M059J (cell line): ENCODE results near the gene NACC2. TPM values are rescaled to one million over a fixed set of nuclear protein-coding genes. Genes with fewer than 3 reads are reported as not detected.

Experiments used
- DNase-seq: peaks from one replicate; pipeline ENCODE4 v3.0.0-alpha.2; 2012; ENCODE audit warnings: low read depth
- total RNA-seq: library from RNA; depleted of rRNA; stranded (reverse); fragments of >200 nt; shearing (Covaris generic); gene quantifications from 2 replicates; pipeline ENCODE4 v1.2.3, GENCODE V29; 2014; rRNA removed

NACC2 gene, protein sequence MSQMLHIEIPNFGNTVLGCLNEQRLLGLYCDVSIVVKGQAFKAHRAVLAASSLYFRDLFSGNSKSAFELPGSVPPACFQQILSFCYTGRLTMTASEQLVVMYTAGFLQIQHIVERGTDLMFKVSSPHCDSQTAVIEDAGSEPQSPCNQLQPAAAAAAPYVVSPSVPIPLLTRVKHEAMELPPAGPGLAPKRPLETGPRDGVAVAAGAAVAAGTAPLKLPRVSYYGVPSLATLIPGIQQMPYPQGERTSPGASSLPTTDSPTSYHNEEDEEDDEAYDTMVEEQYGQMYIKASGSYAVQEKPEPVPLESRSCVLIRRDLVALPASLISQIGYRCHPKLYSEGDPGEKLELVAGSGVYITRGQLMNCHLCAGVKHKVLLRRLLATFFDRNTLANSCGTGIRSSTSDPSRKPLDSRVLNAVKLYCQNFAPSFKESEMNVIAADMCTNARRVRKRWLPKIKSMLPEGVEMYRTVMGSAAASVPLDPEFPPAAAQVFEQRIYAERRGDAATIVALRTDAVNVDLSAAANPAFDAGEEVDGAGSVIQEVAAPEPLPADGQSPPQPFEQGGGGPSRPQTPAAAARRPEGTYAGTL
- total RNA-seq: 4.2 and 9.8 TPM in 2 replicates

DNA sequence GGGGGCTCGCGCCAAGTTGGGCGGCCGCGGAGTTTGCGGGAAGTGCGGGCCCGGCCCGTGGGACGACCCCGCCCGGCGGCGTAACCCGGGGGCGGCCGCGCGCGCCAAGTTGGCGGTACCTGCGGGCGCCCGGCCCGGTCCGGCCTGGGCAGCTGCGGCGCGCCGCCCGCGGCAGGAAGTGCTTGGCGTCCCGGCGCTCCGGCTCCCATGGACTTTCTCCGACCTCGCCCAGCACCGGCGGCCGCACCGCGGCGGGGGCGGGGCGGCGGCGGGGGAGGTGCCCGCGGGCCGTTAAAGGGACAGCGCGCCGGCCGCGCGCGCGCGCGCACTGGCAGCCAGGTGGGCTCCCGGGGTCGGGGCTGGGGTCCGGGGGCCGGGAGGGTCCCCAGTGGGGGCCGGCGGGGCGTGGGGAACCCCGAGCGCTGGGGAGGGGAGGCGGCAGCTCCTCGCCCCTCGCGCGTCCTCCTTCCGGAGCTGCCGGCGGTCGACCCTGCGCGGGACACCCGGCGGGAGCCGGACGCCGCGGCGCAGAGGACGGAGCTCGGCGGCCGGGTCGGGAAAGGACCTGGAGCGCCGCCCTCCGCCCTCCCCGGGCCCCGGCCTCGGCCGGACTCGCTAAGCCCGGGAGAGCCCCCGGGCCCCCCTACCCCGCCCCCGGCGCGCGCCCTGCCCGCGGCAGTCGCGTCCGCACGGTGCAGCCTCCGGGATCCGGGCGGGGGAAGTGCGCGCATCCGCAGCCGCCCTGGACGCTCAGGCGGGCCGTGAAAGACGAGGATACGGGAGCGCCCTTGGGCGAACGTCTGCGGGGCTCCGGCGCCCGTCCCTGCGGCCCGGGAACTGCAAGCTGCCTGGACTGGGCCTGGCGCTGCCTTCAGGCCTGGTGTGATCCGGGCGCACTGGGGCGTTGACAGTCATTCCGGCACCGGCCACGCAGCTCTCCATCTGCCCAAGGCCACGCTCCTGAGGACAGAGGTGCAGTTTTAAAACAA lies at the start of gene NACC2:
TSS of gene NACC2 (minus strand) at position 220 of the 989 bp plus-strand sequence. CDS start 44,768 bp downstream, outside the sequence.
- DNase-seq: peak; percentile 63

DNA sequence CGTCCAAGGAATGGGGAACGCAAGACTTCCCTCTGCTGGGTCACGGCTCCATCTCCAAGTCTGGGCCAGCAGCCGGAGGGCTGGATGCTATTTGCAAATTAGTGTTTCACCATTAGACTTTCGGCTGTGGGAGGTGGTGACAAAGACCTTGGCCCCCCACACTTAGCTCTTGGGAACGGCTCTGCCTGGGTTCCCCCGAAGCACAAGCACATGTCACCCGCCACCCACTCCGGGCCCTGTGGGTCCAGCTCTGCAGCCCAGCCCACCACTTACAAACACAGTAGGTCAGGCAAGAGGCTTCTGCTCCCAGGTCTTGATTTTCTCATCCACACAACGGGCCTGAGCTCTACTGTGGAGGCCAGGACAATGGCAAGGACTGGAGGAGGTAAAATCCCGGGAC lies 49.4 kb upstream of the NACC2 start:
- DNase-seq: no peak

DNA sequence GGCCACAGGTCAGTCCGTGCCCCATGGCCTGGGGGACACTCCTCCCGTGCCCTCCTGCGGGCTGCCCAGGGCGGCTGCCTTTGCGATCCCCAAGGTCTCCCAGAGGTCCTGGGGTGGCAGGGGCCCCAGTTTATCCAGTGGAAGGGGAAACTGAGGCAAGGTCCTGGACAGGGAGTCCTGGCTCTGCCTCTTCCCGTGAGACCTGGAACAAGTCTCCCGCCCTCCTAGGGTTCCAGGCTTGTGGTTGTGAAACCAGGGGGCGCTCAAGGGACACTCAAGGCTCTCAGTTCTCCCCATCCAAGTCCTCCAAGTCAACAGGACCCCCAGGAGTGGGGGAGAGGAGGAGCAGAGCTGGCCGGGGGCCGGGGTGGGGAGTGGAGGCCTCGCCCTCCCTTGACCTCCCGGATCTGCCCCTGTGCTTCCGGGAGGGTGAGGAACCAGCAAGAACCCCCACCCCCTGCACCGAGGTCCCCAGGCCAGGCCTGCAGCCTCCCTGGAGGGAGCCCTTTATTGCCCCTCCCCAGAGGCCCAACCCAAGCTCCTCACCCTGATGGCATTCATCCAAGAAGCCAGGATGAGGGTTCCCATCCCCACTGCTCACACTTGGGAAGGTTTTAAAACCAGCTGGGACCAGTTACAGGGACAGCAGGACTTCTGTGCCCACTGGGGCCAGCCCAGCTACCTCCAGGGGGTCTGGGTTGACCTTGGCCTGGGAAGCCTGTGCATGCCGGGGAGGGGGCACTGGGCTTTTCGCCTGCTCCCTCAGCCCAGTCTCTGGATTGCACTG lies 48.3 kb upstream of the NACC2 start:
- peak; percentile 26 for DNase-seq

DNA sequence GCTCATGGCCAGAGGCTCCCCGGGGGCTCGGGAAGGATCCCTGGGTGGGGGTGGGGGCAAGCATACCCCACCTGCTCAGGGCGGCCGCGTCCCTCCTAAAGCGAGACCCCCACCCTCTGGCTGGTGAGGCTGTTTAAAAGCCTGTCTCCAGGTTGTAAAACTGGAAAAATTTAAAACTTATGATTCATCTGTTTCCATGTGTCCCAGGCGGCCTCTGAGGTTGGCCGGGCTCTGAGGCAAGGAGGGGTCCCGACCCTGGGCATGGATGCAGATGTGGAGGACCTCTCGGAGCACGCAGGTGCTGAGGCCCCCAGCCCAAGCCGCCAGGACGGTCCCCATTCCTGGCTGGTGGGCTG lies 47.7 kb upstream of the NACC2 start:
- DNase-seq: no peak

DNA sequence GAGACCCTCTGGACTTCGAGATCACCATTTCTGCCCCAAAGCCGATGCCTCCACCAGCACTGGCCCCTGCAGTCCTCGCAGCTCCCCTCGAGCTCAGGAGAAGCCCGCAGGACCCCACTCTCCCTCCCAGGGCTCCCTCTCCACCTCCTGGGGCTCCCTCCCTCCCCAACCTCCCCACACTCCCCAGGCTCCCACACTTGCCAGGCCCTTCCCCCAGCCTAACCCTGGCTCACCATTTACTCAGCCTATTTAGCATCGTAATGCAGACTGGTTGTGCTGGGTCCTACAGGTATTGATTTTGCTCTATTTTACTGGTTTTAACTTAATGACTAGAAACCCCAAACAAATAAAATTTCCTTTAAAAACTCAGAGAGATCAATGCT lies 47.3 kb upstream of the NACC2 start:
- no peak for DNase-seq

DNA sequence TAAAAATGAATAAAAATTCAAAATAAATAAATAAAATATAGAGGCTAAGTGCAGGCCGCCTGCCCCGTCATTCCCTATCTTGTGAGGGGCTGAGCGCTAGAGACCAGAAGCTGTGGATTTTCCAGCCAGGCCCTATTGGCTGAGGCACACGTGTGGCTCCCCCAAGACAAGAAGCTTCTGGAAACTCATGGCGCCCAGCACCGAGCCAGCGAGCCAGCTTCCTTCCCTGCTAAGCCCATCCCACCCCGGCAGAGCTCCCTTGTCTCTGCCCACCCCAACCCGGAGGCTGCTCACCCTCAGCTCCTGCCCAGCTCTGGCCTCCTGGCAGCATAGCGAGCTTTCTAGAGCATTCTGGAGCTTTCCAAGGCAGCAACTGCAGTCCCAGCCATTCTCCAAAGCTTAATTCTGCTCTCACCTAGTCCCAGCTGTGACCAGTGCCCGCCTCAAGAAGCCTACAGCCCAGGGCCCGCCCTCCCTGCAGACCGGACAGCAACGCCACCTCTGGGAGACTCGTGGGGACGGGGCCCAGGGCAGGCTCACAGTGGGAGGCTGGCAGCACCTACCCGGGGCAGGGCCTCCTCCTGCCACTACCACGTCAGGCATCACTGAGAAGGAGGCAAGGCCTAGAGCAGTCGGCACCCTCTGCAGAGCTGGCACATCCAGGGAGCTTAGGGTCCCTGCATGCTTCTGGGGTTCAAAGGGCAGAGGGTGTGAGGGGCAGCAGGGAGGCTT lies 46.8 kb upstream of the NACC2 start:
- DNase-seq: no peak

DNA sequence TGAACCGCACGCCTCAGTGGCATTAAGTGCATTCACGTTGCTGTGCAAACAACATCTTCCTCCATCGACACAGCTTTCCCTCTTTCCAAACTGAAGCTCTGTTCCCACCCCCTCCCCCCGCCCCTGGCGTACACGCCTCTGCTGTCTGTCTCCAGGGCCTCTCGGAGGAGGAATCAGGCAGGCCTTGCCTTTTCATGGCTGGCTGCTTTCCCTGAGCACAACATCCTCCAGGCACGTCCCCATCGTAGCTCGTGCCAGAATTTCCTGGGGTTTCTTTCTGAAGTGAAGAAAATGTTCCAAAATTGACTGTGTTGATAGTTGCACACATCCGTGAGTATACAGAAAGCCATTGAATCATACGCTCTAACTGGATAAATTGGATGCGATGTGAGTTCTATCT lies 45.9 kb upstream of the NACC2 start:
- no peak for DNase-seq

DNA sequence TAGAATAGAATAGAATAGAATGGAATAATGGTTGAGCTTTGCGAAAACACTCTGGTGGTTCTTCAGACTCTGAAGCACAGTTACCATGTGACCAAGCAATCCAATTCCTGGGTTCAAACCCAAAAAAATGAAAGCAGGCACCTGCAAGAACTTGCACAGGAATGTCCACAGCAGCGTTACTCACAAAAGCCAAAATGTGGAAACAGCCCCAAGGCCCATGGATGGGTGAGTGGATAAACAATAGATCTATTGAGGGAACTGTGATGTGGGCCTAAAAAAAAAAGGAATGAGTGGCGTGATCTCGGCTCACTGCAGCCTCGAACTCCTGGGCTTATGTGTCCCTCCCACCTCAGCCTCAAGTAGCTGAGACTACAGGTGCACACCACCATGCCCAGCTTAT lies 45.0 kb upstream of the NACC2 start:
- no peak for DNase-seq

DNA sequence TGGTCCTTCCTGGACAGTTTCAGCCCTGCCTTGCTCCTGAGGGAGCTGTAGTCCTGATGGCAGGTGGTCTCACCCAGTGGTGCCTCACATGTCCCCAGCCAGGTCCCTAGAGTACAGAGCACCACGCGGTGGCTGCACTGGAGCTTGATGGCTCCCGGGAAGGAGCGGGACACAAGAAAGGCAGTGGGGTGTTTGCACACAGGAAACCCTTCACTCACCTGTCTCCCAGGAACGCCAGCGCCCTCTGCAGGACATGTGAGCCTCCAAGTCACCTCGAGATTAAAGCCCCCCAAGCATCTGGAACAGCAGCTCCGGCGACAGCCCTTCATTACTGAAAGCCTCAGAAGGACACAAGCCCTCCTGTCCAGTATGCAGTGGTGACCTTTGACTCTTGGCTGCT lies 43.5 kb upstream of the NACC2 start:
- DNase-seq: peak; percentile 36

DNA sequence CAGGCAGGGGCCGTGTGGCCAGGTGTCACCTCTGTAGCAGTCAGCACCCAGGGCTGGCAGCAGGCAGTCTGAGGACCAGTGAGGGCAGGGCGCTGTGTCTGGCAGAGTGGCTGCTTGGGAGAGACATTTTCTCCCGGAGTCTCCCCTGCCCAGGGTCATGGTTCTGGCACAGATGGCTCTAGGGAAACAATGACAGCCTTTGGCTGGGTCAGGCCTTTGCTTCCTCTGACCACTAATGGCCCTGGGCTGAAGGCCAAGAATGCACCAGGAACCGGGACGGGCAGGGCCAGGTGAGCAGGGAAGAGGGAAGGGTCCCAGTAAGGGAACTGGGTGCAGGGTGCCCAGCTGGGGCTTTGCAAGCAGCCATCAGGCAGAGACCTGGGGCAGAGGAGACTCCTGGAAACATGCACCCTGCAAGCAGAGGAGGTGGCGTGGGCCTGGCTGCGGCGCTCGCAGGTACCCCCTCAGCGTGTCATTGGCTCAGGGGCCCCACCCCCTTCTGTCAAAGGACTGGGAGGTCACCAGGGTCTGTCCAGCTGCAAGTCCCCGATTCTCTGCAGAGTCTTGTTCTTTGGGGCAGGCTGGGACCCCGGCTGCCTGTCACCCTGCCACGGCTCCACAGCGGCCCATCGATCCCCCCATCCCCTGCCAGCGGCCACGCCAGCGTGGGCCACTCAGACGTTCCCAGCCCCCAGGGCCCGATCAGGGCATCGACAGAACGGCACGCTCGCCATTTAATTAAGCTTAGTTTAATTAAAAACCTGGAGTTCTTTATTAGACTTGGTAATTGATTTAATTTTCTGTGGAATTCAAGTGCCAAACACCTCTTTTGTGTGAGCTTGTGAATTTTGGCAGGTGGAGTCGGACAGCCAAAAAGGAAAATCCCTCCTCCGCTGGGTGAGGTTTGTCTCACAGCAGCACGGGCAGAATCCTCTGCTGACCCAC lies 42.5 kb upstream of the NACC2 start:
- DNase-seq: peak; percentile 50

DNA sequence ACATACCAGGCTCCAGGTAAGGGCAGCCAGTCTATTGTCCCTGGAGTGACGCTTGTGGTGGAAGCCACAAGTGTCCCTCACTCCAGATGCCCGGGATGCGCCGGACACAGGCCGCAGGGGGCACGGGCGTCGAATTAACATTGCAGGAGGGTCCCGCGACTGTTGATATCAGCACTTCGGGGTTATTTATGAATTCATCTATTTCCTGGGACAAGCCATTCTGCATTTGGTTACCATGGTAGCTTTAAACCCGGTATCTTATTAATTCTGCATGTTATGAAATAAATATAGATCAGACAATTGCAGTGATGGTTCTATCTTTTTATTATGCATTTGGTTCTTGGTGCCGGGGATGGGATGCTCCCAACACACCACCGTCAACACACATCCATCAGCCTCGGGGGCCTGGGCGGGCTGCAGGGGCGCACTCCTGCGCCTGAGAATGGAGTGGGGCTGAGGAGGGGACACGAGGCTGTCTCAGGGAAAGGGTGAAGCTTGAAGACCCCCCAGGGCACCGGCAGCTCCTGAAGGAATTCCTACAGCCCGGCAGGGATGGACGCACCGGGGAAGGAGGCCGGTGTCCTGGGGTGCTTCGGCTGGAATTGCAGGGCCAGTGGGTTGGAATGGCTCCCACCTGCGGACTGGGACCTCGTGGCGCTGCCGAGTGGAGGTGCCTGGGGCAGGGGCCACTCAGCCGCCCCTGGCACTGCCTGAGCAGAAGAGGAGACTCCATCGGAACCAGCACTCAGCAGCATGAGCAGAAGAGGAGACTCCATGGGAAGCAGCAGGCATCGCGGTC lies 41.2 kb upstream of the NACC2 start:
- no peak for DNase-seq

DNA sequence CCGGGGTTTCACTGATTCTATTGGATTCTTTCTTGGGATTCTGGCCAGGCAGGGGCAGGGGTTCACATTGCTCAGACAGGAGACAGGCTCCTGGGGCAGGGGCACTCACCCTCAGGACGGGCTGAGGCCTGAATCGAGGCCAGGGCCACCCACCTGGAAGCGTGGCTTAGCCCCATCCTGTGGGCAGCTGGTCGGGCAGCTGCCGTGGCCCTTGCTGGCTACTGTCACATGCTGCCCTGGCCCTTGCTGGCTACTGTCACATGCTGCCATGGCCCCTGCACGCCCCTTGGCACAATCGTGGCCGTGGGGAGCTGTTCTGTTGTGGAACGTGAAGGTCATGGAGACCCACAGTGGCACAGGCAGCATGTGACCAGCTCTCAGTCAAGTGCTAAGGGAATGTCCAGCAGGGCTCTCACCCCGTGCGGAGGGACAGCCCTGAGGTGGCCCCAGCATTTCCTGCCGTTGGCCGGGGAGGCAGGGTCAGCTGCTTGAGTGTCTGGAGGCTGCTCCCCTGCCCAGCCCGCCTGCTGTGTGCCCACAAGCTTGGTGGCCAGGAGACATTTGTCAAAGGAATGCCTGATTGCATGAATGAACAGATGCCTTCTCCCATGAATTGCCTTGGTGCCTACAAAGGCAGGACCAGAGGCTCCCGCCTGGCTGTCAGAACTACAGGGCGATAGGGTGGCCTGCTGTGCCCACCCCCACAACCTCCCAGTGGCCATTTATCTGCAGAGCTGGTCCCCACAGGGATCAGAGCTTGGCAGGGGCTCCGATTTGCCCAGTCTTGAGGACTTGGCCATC lies 40.4 kb upstream of the NACC2 start:
- no peak for DNase-seq

DNA sequence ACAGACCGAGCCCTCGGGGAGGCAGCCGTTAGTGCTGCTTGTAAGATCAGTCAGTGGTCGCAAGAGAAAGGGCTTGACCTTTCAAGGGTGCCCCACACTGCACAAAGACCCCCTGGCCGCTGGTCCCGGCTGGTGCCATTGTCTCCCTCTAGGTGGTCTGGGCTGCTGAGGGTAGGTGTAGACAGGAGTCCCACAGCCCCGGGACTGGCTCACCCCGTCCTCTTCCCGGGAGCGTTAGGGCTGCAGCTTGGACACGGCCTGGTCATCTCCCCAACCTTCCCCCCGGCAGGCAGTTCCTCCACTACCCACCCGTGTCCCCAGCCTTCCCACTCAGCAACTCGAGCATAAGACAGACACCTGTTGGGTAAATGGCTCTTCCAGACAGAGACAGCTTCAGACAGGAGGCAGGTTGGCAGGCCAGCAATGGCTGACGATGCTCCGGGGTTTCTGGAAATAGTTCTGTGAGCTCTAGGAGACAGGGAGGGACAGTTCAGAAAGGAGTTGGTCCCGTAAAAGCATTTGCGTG lies 38.9 kb upstream of the NACC2 start:
- DNase-seq: no peak

DNA sequence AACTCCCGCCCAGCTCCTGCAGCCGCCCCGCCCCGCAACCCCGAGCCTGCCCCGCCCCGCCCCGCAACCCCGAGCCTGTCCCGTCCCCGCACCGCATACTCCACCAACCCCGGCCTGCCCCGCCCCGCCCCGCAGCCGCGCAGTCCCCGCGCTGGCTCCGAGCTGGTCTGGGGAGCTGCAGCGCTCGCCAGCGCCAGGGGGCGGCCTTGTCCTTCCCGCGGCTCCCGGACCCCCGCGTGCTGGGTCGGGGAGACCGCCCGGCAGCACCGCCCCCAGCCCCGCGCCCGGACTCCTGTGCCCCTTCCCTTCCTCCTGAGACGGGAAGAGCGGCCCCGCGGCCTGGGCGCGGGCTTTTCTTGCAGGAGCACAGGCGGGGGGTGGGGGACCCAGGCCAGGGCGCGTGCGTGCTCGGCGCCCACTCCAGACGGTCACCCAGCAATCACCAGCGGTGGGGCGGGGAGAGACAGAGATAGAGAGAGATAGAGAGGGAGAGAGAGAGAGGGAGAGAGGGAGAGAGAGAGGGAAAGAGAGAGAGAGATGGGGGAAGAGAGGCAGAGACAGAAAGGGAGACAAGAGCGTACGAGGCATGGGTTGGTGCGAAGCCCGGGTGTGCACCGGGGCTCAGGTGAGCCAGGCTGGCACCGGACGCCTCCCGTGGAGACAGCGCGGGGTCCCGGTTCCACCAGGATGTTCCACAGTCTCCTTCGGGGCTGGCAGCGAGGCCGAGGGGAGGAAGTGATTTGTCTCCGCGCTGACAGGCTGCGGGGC lies 38.3 kb upstream of the NACC2 start:
- DNase-seq: no peak

DNA sequence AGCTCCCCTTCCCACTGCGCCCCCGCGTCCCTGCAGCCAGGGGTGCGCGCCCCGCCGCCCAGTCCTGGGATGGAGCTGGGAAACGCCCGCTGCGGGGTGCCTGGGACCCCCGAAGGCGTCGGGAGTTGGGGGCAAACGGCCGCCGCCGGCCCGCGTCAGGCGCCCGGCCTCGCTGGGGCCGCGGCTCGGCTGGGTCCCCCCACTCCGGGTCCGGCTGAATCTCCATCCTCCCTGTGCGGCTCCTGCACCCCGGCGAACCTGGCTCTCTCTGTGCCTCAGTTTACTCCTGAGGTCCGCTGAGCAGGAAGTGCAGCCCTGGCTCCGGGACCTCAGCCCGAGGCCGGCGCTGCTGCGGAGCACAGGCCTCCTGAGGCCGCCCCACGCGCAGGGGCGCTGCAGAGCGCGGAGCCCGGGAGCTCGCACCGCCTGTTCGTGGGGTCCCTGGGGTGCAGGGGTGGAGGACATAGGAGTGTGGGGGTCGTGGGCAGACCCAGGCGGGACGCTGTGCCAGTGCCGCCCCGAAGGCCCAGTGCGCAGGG lies 37.5 kb upstream of the NACC2 start:
- no peak for DNase-seq

DNA sequence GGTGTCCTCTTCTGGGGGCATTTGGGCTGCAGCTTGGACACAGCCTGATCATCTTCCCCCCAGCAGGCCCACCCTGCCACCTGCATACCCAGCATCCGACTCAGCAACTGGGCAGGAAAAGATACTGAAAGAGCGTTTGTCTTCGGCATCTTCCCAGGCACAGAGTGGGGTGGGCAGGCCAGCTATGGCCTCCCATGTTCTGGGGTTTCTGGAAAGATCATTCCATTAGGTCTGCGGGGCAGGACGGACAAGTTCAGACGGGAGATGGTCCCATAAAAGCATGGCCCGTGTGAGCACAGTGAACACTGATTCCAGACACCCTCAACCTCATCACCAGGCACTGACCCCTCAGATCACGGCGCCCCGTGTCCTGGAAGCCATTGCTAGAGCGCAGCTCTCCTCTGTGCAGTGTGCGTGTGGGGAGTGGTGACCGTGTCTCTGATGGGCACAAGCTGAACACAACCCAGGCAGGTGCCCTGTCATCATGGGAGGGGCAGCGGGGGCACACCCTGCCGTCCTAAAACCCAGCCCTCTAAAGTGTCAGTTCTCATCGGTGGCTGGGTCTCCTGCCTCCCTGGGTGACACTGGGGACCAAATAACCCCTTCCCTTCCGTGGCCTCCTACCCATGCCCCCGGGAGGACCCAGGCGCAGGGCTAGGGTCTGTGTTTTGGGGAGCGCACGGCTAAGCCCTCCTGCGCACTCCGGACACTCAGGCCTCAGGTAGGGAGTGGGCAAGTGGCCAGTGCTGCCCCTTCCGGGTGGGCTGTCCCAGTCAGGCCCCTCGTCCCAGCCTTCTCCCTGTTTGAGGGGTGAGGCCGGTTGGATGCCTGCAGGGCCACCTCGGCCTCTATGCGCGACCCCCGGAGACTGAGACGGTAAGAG lies 36.8 kb upstream of the NACC2 start:
- no peak for DNase-seq
